Uterus (tissue), 2 donors: Measurements from ENCODE around the gene OPN4.

Source experiments
- CTCF ChIP-seq, 4 experiments: fragments of 200-600 bp in 2 of 4; fragments of 450-650 bp in 2 of 4; sonication (generic) in 2 of 4; IDR thresholded peaks; one replicate each; pipeline ENCODE4 v1.5.1; 2016 to 2019; ENCODE audit warnings: antibody characterized with exemption in 4 of 4, mild to moderate bottlenecking in 2 of 4, moderate library complexity in 1 of 4
- POLR2A ChIP-seq, 2 donors: fragments of 450-650 bp; IDR thresholded peaks; one replicate each; pipeline ENCODE4 v1.6.1; 2016; ENCODE audit warnings: antibody characterized with exemption in 2 of 2, mild to moderate bottlenecking in 1 of 2, moderate library complexity in 1 of 2

- TF ChIP-seq CTCF (IDR thresholded peaks at IDR 0.05) (no peak), POLR2A (IDR thresholded peaks at IDR 0.05) (no peak)
These were observed 44.0 kb downstream of the OPN4 start for GRCh38 chr10:86698207-86698940.
